Activated naive CD8-positive, alpha-beta T cell treated with anti-CD3 and anti-CD28 coated beads, Interleukin-2, amount 10 ng/mL, durations not matched to agents 7 days and 5 days (primary cell): ENCODE data around the gene UBR3. TPM values are rescaled to one million over a fixed set of nuclear protein-coding genes. Genes with fewer than 3 reads are reported as not detected.

Source experiments
- ATAC-seq: fragments of 150-1000 bp; cut with Tn5 transposase; one replicate; pipeline ENCODE4 v1.10.0; 2021; ENCODE audit warnings: low read depth, moderate library complexity
- POLR2A ChIA-PET: fragments of 350-600 bp; sonication (Branson Sonifier 250); formaldehyde crosslinking; loops from one replicate; lab custom pipeline; 2021; ENCODE audit warnings: antibody characterized with exemption; lab: Charles Lee
- DNase-seq: peaks from one replicate; pipeline ENCODE4 v3.0.0; 2021
- H3K27ac Mint-ChIP-seq: one replicate; pipeline ENCODE4 v1.8.0; 2022; ENCODE audit warnings: mild to moderate bottlenecking, mixed read lengths
- H3K27me3 Mint-ChIP-seq: one replicate; pipeline ENCODE4 v1.8.0; 2022; ENCODE audit warnings: mild to moderate bottlenecking, moderate library complexity, mixed read lengths
- H3K36me3 Mint-ChIP-seq: one replicate; pipeline ENCODE4 v1.8.0; 2021; ENCODE audit warnings: mild to moderate bottlenecking, mixed read lengths
- H3K4me1 Mint-ChIP-seq: one replicate; pipeline ENCODE4 v1.8.0; 2021; ENCODE audit warnings: mixed read lengths
- H3K4me3 Mint-ChIP-seq: one replicate; pipeline ENCODE4 v1.8.0; 2022; ENCODE audit warnings: mild to moderate bottlenecking, moderate library complexity, mixed read lengths
- H3K9me3 Mint-ChIP-seq: one replicate; pipeline ENCODE4 v1.8.0; 2021; ENCODE audit warnings: mixed read lengths
- total RNA-seq, 2 experiments: library from RNA; stranded (reverse); gene quantifications; one replicate each; pipeline ENCODE4 v1.2.3, GENCODE V29; 2021

The UBR3 gene, protein sequence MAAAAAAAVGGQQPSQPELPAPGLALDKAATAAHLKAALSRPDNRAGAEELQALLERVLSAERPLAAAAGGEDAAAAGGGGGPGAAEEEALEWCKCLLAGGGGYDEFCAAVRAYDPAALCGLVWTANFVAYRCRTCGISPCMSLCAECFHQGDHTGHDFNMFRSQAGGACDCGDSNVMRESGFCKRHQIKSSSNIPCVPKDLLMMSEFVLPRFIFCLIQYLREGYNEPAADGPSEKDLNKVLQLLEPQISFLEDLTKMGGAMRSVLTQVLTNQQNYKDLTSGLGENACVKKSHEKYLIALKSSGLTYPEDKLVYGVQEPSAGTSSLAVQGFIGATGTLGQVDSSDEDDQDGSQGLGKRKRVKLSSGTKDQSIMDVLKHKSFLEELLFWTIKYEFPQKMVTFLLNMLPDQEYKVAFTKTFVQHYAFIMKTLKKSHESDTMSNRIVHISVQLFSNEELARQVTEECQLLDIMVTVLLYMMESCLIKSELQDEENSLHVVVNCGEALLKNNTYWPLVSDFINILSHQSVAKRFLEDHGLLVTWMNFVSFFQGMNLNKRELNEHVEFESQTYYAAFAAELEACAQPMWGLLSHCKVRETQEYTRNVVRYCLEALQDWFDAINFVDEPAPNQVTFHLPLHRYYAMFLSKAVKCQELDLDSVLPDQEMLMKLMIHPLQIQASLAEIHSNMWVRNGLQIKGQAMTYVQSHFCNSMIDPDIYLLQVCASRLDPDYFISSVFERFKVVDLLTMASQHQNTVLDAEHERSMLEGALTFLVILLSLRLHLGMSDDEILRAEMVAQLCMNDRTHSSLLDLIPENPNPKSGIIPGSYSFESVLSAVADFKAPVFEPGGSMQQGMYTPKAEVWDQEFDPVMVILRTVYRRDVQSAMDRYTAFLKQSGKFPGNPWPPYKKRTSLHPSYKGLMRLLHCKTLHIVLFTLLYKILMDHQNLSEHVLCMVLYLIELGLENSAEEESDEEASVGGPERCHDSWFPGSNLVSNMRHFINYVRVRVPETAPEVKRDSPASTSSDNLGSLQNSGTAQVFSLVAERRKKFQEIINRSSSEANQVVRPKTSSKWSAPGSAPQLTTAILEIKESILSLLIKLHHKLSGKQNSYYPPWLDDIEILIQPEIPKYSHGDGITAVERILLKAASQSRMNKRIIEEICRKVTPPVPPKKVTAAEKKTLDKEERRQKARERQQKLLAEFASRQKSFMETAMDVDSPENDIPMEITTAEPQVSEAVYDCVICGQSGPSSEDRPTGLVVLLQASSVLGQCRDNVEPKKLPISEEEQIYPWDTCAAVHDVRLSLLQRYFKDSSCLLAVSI (N-terminal part only)
- total RNA-seq, result 10 to 100 TPM; 23.8 to 26.7 TPM

DNA sequence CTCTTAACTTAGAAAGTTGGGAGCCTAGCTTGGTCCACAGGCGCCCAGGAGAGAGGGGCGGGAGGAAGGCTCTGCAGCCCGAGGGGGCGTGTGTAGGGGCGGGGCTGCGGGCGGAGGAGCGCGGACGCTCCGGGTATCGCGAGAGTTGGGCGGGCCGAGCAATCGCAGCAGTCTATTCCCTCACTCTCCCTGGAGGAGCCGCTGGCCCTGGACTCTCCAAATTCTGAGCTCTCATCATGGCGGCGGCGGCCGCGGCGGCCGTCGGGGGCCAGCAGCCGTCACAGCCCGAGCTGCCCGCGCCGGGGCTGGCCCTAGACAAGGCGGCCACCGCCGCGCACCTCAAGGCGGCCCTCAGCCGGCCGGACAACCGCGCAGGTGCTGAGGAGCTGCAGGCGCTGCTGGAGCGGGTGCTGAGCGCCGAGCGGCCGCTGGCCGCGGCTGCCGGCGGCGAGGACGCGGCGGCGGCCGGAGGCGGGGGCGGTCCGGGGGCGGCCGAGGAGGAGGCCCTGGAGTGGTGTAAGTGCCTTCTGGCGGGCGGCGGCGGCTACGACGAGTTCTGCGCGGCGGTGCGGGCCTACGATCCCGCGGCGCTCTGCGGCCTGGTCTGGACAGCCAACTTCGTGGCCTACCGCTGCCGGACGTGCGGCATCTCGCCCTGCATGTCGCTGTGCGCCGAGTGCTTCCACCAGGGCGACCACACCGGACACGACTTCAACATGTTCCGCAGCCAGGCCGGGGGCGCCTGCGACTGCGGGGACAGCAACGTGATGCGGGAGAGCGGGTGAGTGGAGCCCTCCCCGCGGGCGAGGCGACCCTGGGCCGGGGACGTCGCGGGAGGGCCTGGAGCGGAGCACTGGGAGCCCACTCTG lies at the start of gene UBR3:
Gene UBR3 (plus strand): TSS at position 183 of the 869 bp plus-strand sequence. CDS start 54 bp downstream, at position 237.
- ATAC-seq, result peak; percentile 75
- H3K4me1 Mint-ChIP-seq, result peaks cover 40% of the 10 kb centered on the region
- POLR2A ChIA-PET, result interaction anchor here (0.6 to 2.3 kb wide), 12 partner anchors 19 to 348 kb away, joined by 3 to 9 read pairs (median 4); partner anchors contain the start of genes BBS5 and SSB

DNA sequence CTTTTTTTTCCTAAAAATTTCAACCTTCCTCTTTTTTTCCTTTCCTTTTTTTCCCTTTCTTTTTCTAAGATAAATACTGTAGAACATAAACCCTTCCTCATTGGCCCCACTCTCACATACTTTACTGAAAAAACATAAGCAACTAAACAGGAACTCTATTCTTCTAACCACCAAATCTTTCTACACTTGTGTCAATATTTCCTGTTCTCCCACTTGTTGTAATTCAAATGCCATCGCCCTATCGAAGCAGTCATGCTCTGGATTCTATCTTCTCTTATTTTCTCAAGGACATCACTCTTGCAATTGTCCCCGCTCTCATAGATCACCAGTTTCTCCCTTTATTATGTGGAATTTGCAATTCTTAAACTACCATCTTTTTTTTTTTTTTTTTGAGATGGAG lies 48.8 kb upstream of the UBR3 start:
- POLR2A ChIA-PET, result no interaction called here
- Mint-ChIP-seq H3K27ac (no peak overlapping the region), H3K4me3 (no peak overlapping the region)

More for the DNA sequence above, at the start of gene UBR3:
- no peaks in the 10 kb centered on the region for H3K9me3 Mint-ChIP-seq
- H3K27ac Mint-ChIP-seq, result peak within 1 kb of the TSS; percentile 87
- peak within 1 kb of the TSS; percentile 98 for H3K4me3 Mint-ChIP-seq
- DNase-seq, result peak; percentile 95
- no peaks in the 10 kb centered on the region for H3K27me3 Mint-ChIP-seq
- peaks cover 10% of the 10 kb centered on the region for H3K36me3 Mint-ChIP-seq

DNA sequence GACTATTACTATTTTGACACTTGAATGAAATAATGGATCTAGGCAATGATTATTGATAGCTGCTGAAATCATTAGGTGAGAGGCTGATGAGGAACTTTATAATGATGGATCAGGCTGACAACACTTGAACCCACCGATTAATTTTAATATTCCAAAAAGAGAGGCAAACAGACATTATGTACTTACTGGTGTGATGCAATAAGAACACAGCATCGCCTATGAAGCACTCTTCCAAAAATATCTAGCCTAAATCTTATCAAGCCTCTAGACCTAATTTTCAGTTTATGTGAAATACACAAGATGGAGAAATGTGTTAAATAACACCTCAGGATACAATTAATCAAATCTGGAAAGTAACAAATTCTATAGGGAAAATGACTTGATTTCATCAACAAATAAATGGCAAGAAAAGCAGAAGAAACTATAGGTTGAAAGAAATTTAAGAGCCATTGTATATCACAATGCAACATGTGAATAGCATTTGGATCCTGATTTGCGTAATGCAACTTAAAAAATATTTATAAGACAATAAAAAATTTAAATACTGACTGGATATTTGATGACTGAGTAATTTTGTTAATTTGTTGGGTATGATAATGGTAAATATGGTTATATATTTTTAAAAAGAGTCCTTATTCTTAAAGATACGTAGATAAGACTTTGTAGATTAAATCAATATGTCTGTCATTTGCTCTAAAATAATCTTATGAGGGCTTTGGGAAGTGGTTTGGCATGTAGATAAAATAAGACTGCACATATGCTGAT lies 45.8 kb upstream of the UBR3 start:
- DNase-seq (no peak), ATAC-seq (no peak)
- H3K27ac Mint-ChIP-seq, result no peak overlapping the region
- peaks cover 3% of the 10 kb centered on the region for H3K9me3 Mint-ChIP-seq
- H3K27me3 Mint-ChIP-seq, result peaks cover 8% of the 10 kb centered on the region
- POLR2A ChIA-PET, result no interaction called here
- no peaks in the 10 kb centered on the region for H3K36me3 Mint-ChIP-seq
- peaks cover 3% of the 10 kb centered on the region for H3K4me1 Mint-ChIP-seq
- no peak overlapping the region for H3K4me3 Mint-ChIP-seq

More for the DNA sequence above, 48.8 kb upstream of the UBR3 start:
- peaks cover 8% of the 10 kb centered on the region for H3K27me3 Mint-ChIP-seq
- H3K4me1 Mint-ChIP-seq, result peaks cover 3% of the 10 kb centered on the region
- ATAC-seq (no peak), DNase-seq (no peak)
- no peaks in the 10 kb centered on the region for H3K36me3 Mint-ChIP-seq
- H3K9me3 Mint-ChIP-seq, result peaks cover 3% of the 10 kb centered on the region

DNA sequence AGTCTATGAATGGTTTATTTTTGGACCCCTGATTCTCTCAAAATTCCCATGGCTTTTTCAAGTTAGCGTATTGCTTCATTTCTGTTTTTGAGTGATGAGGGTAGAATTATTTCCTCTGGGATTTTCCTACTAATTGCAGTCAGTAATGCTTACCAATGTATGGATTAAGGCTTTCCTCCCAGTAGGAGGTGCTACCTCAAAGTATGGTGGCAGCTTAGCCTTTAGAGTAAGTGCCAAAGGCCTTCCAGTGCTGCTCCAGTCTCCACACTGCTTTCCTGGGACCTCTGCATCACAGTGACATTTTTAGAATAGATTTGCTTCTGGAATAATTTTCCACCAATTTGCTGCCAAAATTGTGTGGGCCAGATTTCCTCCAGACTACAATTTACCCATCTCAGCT lies 44.7 kb upstream of the UBR3 start:
- POLR2A ChIA-PET, result no interaction called here
- peaks cover 3% of the 10 kb centered on the region for H3K9me3 Mint-ChIP-seq
- peaks cover 3% of the 10 kb centered on the region for H3K4me1 Mint-ChIP-seq
- DNase-seq, result no peak
- H3K4me3 Mint-ChIP-seq, result no peak overlapping the region
- H3K27me3 Mint-ChIP-seq, result peaks cover 8% of the 10 kb centered on the region
- no peaks in the 10 kb centered on the region for H3K36me3 Mint-ChIP-seq
- no peak overlapping the region for H3K27ac Mint-ChIP-seq
- no peak for ATAC-seq

DNA sequence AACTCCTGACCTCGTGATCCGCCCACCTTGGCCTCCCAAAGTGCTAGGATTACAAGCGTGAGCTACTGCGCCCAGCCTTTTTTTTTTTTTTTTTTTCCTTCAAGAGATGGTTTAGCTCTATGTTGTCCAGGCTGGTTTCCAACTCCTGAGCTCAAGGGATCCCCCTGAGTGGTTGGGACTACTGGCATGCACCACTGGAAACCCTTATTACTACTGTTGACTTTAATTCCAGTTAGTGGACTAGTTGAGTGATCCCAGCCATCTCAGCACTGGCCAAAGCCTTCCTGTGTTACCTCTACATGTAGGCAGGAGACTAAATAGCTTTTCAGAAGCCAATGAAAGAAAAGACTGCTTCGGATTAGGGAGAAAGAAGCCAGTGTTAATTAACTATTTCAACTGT lies 36.7 kb upstream of the UBR3 start:
- H3K4me1 Mint-ChIP-seq, result peaks cover 7% of the 10 kb centered on the region
- ATAC-seq (no peak), DNase-seq (no peak)
- peaks cover 30% of the 10 kb centered on the region for H3K27me3 Mint-ChIP-seq
- H3K36me3 Mint-ChIP-seq, result no peaks in the 10 kb centered on the region
- H3K4me3 Mint-ChIP-seq, result no peak overlapping the region
- no peaks in the 10 kb centered on the region for H3K9me3 Mint-ChIP-seq
- H3K27ac Mint-ChIP-seq, result no peak overlapping the region
- POLR2A ChIA-PET, result interaction anchor here (0.7 kb wide), 1 partner anchor 96 kb away, joined by 3 read pairs; the partner anchor contains the start of genes CFAP210 and PHOSPHO2

DNA sequence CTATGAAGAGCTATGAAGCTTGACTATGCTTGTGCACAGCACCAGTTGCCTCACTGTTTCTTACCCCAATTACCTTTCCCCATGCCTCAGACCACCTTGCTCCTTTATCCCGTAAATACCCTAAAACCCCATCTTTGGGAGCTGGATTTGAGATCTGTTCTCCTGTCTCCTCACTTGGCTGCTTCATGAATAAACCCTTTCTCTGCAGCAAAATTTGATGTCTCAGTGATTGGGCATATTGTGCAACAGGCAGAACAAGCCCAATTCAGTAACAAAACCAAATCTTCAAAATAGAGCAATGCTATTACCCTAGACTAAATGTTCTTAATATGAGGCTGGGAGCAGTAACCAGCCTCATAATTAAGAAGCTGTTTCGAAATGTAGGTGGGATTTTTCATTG lies 32.1 kb upstream of the UBR3 start:
- H3K27ac Mint-ChIP-seq, result no peak overlapping the region
- no peaks in the 10 kb centered on the region for H3K9me3 Mint-ChIP-seq
- peaks cover 12% of the 10 kb centered on the region for H3K27me3 Mint-ChIP-seq
- no peak for DNase-seq
- H3K4me1 Mint-ChIP-seq, result peaks cover 8% of the 10 kb centered on the region
- ATAC-seq, result no peak
- no peaks in the 10 kb centered on the region for H3K36me3 Mint-ChIP-seq
- POLR2A ChIA-PET, result interaction anchor here (1.2 kb wide), 1 partner anchor 32 kb away, joined by 3 read pairs; the partner anchor contains the start of gene UBR3
- no peak overlapping the region for H3K4me3 Mint-ChIP-seq

DNA sequence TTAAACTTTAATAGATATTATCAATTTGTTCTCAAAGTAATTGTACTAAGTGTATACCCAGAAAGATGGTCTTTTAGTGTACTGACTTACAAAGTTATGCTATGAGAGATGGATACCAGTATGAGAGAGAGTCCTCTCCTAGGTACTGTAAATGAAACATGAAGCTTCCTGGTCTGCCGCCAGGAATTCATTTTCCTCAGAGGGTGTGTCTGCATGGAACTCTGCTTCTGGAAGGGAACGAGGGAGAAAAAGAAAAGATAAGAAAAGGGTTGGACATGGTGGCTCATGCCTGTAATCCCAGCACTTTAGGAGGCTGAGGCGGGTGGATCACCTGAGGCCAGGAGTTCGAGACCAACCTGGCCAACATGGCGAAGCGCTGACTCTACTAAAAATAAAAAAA lies 30.8 kb upstream of the UBR3 start:
- Mint-ChIP-seq H3K27me3 (peaks cover 10% of the 10 kb centered on the region), H3K27ac (no peak overlapping the region), H3K4me1 (peaks cover 11% of the 10 kb centered on the region), H3K4me3 (no peak overlapping the region), H3K9me3 (no peaks in the 10 kb centered on the region), H3K36me3 (peaks cover 2% of the 10 kb centered on the region)
- ATAC-seq (no peak), DNase-seq (no peak)
- POLR2A ChIA-PET, result no interaction called here

DNA sequence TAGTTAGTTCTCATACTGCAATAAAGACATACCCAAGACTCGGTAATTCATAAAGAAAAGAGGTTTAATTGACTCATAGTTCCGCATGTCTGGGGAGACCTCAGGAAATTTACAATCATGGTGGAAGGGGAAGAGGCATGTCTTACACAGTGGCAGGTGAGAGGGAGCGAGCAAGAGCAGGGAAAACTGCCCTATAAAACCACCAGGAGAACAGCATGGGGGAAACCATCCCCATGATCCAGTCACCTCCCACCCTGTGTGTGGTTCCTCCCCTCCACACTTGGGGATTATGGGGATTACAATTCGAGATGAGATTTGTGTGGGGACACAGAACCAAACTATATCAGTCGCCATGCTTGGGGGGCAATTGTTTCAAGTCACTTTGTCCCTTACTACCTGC lies 29.7 kb upstream of the UBR3 start:
- H3K4me3 Mint-ChIP-seq, result peak overlapping the region; percentile 9
- H3K9me3 Mint-ChIP-seq, result no peaks in the 10 kb centered on the region
- DNase-seq (no peak), ATAC-seq (no peak)
- H3K27ac Mint-ChIP-seq, result peak overlapping the region; percentile 22
- POLR2A ChIA-PET, result interaction anchor here (0.8 kb wide), 1 partner anchor 10 kb away, joined by 3 read pairs; no protein-coding TSS in a partner anchor
- H3K36me3 Mint-ChIP-seq, result peaks cover 4% of the 10 kb centered on the region
- peaks cover 10% of the 10 kb centered on the region for H3K27me3 Mint-ChIP-seq
- H3K4me1 Mint-ChIP-seq, result peaks cover 11% of the 10 kb centered on the region

DNA sequence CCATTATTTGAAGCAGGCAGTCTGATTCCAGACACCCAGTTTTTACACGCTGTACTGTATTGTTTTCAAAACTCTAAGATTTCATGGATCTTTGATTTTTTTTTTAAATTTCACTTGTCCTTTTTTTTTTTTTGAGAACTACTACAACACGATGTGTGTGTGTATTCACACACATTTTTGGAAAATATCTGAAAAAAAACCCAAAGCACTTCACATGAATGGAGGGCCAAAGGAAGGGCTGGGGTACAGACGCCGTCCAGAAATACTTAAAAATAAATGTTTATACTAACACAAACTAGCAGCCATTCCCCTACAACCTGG lies 28.9 kb upstream of the UBR3 start:
- H3K27ac Mint-ChIP-seq, result peak overlapping the region; percentile 82
- H3K4me1 Mint-ChIP-seq, result peaks cover 12% of the 10 kb centered on the region
- H3K4me3 Mint-ChIP-seq, result peak overlapping the region; percentile 93
- POLR2A ChIA-PET, result interaction anchor here (0.8 to 2.2 kb wide), 5 partner anchors 11 to 225 kb away, joined by 3 to 12 read pairs (median 5); partner anchors contain the start of genes FASTKD1, METTL5 and UBR3
- peaks cover 4% of the 10 kb centered on the region for H3K36me3 Mint-ChIP-seq
- peaks cover 10% of the 10 kb centered on the region for H3K27me3 Mint-ChIP-seq
- DNase-seq, result no peak
- no peak for ATAC-seq
- H3K9me3 Mint-ChIP-seq, result no peaks in the 10 kb centered on the region

DNA sequence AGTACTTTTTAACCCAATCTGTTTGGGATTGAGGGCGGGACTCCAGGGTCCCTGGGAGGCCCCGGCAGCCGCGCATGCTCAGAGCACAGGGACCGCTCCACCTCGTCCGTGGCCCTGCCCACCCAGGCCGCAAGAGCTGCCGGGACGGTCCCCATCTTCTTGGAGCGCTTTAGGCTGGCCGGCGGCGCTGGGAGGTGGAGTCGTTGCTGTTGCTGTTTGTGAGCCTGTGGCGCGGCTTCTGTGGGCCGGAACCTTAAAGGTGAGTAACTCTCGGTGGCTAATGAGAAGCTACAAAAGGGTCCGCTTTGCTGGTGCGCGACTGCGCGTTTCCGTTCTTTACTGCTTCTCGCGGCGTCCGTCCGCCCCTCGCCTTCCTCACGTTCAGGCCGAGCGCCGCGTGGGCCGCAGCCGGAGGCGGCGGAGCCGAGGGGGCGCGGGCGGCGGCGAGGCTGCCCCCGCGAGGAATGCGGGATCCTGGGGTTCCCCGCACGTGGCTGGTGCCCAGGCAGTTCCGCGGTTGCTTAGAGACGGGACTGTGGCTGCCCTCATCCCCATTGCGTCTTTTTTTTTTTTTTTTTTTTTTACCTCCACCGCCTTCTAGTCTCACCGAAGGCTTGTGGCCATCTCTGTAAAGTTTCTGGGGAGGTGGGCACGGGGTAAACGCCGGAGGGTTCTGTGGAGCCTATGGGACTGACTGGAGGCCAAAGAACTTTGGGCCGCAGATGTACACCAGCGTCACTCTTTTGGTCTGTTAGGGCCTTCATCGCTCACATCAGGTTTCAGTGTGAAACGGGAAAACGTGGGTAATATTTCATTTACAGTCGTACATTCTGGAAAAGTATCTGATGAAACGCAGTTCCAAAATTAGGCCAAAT lies 28.3 kb upstream of the UBR3 start, which contains the start of gene SSB:
Gene SSB (plus strand): TSS at position 154 of the 875 bp plus-strand sequence. CDS start 2,090 bp downstream, outside the sequence.
- peak within 1 kb of the TSS; percentile 93 for H3K4me3 Mint-ChIP-seq
- H3K4me1 Mint-ChIP-seq, result peaks cover 12% of the 10 kb centered on the region
- no peaks in the 10 kb centered on the region for H3K9me3 Mint-ChIP-seq
- peaks cover 10% of the 10 kb centered on the region for H3K27me3 Mint-ChIP-seq
- POLR2A ChIA-PET, result interaction anchor here (0.6 to 2.2 kb wide), 6 partner anchors 22 to 226 kb away, joined by 3 to 12 read pairs (median 6); partner anchors contain the start of genes FASTKD1, METTL5 and UBR3
- peak; percentile 98 for ATAC-seq
- peak within 1 kb of the TSS; percentile 91 for H3K27ac Mint-ChIP-seq
- peak; percentile 91 for DNase-seq
- H3K36me3 Mint-ChIP-seq, result peaks cover 4% of the 10 kb centered on the region
